ENCODE data around the gene TMEM42. TPM values are rescaled to one million over a fixed set of nuclear protein-coding genes. Genes with fewer than 3 reads are reported as not detected.

Gene TMEM42
- total RNA-seq, 4 donors from 2014 or later: 10.1 to 18.3 (median 13.8) TPM

DNA sequence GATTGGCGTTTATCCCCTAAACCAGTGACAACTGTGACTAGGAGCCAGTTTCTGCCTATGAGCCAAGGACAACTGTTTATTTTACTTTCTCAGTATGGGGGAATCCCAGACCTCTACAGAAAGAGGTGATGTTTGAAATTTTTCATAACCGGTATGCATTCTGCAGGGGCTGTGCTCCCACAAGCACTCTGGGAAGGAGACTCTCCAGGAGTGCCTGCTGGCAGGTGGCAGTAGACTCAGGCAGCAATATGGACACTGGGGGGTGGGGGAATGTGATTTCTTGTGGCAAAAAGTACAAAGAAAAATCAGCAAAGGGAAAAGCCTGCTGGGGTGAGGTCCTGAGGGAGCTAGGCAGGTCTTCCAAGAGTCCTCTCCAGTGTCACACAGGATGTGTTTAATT is 18.6 kb downstream of the TMEM42 start:
- intact Hi-C loops (cut with DNase I; ENCODE audit: low total_unique reads): no loop called here
- no peak for DNase-seq (ENCODE audit: low spot score in 2 of 2)
- WGBS, 2 donors: 69 to 75% methylated on average over 2 of the region's 2 CpGs
- no peak overlapping the region for H3K4me3 ChIP-seq (ENCODE audit: low read depth, poor library complexity, severe bottlenecking)
- TF ChIP-seq, protein P1, sequence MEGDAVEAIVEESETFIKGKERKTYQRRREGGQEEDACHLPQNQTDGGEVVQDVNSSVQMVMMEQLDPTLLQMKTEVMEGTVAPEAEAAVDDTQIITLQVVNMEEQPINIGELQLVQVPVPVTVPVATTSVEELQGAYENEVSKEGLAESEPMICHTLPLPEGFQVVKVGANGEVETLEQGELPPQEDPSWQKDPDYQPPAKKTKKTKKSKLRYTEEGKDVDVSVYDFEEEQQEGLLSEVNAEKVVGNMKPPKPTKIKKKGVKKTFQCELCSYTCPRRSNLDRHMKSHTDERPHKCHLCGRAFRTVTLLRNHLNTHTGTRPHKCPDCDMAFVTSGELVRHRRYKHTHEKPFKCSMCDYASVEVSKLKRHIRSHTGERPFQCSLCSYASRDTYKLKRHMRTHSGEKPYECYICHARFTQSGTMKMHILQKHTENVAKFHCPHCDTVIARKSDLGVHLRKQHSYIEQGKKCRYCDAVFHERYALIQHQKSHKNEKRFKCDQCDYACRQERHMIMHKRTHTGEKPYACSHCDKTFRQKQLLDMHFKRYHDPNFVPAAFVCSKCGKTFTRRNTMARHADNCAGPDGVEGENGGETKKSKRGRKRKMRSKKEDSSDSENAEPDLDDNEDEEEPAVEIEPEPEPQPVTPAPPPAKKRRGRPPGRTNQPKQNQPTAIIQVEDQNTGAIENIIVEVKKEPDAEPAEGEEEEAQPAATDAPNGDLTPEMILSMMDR (IDR thresholded peaks at IDR 0.05): no peak
- no peak for TF ChIP-seq POLR2A (IDR thresholded peaks at IDR 0.05)

DNA sequence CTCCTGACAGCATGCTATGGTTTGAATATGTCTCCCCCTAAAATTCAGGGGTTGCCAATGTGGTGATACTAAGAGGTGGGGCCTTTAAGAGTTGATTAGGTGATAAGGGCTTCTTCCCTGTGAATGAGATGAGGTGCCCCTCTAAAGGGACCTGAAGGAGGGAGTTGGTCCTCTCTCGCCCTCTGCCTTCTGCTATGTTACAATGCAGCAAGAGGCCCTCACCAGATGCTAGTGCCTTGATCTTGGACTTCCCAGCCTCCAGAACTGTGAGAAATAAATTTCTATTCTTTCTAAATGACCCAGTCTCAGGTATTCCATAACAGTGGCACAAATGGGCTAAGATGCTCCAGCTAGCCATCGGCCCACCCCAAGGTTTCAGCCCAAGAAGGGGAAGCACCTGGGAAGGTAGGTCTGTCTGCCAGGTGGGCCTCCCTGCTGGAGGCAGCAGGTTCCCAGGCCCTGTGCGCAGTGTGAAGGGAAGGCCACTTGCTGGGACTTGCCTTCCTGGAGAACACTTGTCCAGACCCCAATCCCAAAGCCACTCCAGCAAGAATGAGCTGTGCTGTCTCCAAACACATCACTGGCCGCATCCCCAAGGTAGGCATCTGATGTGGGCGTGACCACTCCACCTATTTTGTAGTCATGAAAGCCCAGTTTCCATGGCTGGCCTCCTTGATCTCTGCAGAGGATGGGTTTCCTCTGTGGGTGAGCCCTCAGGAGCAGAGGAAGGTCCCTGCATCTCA is 21.7 kb downstream of the TMEM42 start:
- no peak for DNase-seq (ENCODE audit: low spot score in 2 of 2)
- WGBS, 2 donors: 66 to 68% methylated on average over 5 of the region's 5 CpGs
- TF ChIP-seq, protein P1 (IDR thresholded peaks at IDR 0.05): no peak
- TF ChIP-seq POLR2A (IDR thresholded peaks at IDR 0.05): no peak
- H3K4me3 ChIP-seq (ENCODE audit: low read depth, poor library complexity, severe bottlenecking): no peak overlapping the region
- intact Hi-C loops (cut with DNase I; ENCODE audit: low total_unique reads): no loop called here

DNA sequence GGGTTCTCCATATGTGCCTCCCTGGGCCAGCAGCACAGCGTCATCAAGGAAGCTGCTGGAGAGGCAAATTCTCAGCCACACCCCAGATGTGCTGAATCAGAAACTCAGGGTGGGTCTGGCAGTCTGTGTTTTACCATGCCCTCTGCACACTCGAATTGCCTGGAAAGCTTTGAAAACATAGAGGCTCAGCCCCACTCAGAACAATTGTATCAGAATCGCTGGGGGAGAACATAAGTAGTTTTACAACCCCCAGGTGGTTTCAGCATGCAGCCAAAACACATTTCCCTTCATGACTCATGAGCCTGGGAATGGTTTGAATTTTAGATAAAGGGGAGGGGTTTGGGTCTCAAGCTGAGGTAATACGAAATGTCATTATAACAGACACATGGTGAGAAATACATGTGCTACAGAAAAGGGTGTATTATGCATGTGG is 22.3 kb downstream of the TMEM42 start:
- TF ChIP-seq, protein P1 (IDR thresholded peaks at IDR 0.05): no peak
- TF ChIP-seq POLR2A (IDR thresholded peaks at IDR 0.05): no peak
- 10 to 20% methylated on average over 4 of the region's 4 CpGs for WGBS, 2 donors
- intact Hi-C loops (cut with DNase I; ENCODE audit: low total_unique reads): no loop called here

DNA sequence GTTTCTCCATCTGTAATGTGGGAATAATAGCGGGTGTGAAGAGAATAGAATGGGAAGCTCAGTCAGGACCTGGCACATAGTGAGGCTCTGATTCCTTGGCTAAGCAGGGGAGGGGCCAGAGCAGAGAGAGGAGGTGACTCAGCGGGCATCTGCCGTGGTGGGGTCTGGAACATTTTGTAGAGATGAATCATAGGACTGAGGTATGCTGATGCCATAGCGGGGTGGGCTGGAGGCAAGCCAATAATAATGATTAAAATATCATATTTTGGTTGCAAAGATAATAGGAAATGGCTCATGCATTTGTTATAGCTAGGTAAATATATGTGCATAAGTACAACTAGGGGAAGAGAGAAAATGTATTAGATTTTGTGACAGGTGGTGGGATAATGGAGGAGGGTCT is 23.9 kb downstream of the TMEM42 start:
- no peak overlapping the region for H3K4me3 ChIP-seq (ENCODE audit: low read depth, poor library complexity, severe bottlenecking)
- WGBS, 2 donors: 29 to 35% methylated on average over 4 of the region's 4 CpGs
- DNase-seq (ENCODE audit: low spot score in 2 of 2): no peak
- TF ChIP-seq, protein P1 (IDR thresholded peaks at IDR 0.05): no peak
- TF ChIP-seq POLR2A (IDR thresholded peaks at IDR 0.05): no peak
- intact Hi-C loops (cut with DNase I; ENCODE audit: low total_unique reads): no loop called here

More for the DNA sequence above, 22.3 kb downstream of the TMEM42 start:
- H3K4me3 ChIP-seq (ENCODE audit: low read depth, poor library complexity, severe bottlenecking): no peak overlapping the region
- no peak for DNase-seq (ENCODE audit: low spot score in 2 of 2)

DNA sequence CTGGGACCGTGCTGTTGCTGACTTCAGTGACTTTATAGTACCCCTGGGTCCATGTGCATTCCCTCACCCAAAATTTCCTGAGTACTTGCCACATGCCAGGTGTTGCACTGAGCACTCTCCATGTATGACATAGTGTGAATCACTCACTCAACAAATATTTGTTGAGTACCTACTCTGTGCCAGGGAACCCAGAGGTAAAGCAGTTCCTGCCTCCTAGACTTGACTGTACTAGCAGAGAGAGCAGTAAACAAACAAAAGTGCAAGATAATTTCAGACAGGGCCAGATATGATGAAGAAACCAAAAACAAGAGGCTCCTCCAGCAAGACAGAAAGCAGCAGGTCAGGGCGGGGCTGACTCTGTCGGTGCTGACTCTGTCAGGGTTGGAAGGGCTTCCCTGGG is 24.8 kb downstream of the TMEM42 start:
- H3K4me3 ChIP-seq (ENCODE audit: low read depth, poor library complexity, severe bottlenecking): no peak overlapping the region
- no peak for DNase-seq (ENCODE audit: low spot score in 2 of 2)
- 38 to 49% methylated on average over 3 of the region's 3 CpGs for WGBS, 2 donors
- intact Hi-C loops (cut with DNase I; ENCODE audit: low total_unique reads): no loop called here
- no peak for TF ChIP-seq POLR2A (IDR thresholded peaks at IDR 0.05)
- TF ChIP-seq, protein P1 (IDR thresholded peaks at IDR 0.05): no peak

DNA sequence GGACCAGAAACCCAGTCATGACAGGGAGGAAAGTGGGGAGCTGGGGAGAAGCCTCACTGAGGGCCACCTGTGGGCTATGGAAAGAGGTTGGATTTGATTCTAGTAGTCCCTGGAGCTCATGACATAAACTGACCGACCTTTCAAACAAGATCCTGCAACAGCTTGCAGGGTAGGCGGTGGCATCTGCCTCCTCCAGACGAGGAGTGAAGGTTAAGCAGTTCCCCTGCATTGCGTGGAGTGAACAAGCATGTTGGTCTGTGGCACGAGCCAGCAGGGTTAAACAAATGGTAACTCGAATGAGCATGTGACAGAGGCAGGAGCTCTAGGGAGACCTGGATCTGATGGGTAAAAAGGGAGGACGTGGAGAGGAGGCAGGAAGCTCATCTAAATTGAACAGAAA is 25.4 kb downstream of the TMEM42 start:
- intact Hi-C loops (cut with DNase I; ENCODE audit: low total_unique reads): no loop called here
- WGBS, 2 donors: 52 to 56% methylated on average over 7 of the region's 7 CpGs

More for the DNA sequence above, 25.4 kb downstream of the TMEM42 start:
- H3K4me3 ChIP-seq (ENCODE audit: low read depth, poor library complexity, severe bottlenecking): no peak overlapping the region
- TF ChIP-seq POLR2A (IDR thresholded peaks at IDR 0.05): no peak
- no peak for DNase-seq (ENCODE audit: low spot score in 2 of 2)

Measured in lower leg skin (tissue), 4 donors.